HEK293 (cell line): Measurements from ENCODE around the gene DNAJA3.
A peak's percentile ranks its signal among the peaks of the same experiment; 100 is the strongest.

ENCODE experiments used
- CTCF ChIA-PET: fragments of 350-600 bp; formaldehyde crosslinking; extraction: SDS; loops from one replicate; lab custom pipeline; 2021; ENCODE audit warnings: antibody characterized with exemption; lab: Yijun Ruan, JAX
- POLR2A ChIA-PET: fragments of 300-600 bp; formaldehyde crosslinking; extraction: SDS; loops from one replicate; lab custom pipeline; 2020; ENCODE audit warnings: antibody characterized with exemption, inconsistent platforms; lab: Yijun Ruan, JAX
- H3K27ac ChIP-seq: fragments of 200-500 bp; sonication (Bioruptor generic); 2 replicates; pipeline ENCODE4 v1.5.1; 2014; ENCODE audit warnings: low read depth, low read length, control low read depth, inconsistent platforms; ENCODE audit errors: extremely low read depth
- H3K36me3 ChIP-seq, 2 experiments: fragments of 200-500 bp in 1 of 2; sonication (Bioruptor generic) in 1 of 2; 1 replicate in 1 of 2; 2 replicates in 1 of 2; pipeline ENCODE4 v1.5.1; 2014 to 2017; ENCODE audit warnings: inconsistent platforms in 2 of 2, low read length in 2 of 2; ENCODE audit not compliant: control insufficient read depth in 2 of 2, insufficient read depth in 1 of 2
- H3K4me1 ChIP-seq: fragments of 200-500 bp; sonication (Bioruptor generic); 2 replicates; pipeline ENCODE4 v1.5.1; 2014; ENCODE audit warnings: mild to moderate bottlenecking, low read length, inconsistent platforms; ENCODE audit not compliant: control insufficient read depth, insufficient read depth
- H3K4me3 ChIP-seq: 2 replicates; pipeline ENCODE4 v1.5.1; 2011; ENCODE audit warnings: low read depth, mild to moderate bottlenecking, control low read depth, low read length, moderate library complexity
- H3K9me3 ChIP-seq: fragments of 200-500 bp; sonication (Bioruptor generic); 2 replicates; pipeline ENCODE4 v1.5.1; 2014; ENCODE audit warnings: low read depth, low read length, inconsistent platforms; ENCODE audit not compliant: control insufficient read depth, insufficient read depth
- BCL11A ChIP-seq: fragments of 450-650 bp; formaldehyde crosslinking; IDR thresholded peaks from 2 replicates; pipeline ENCODE4 v1.5.1; 2016; ENCODE audit warnings: low read depth, missing biosample characterization, missing genetic modification characterization
- BCL6B ChIP-seq: fragments of 450-650 bp; formaldehyde crosslinking; IDR thresholded peaks from 2 replicates; pipeline ENCODE4 v1.5.1; 2017; ENCODE audit warnings: missing biosample characterization, missing genetic modification characterization
- HOXC10 ChIP-seq: sonication (generic); formaldehyde crosslinking; IDR thresholded peaks from 2 replicates; pipeline ENCODE4 v1.8.1; 2023; ENCODE audit warnings: mild to moderate bottlenecking, missing genetic modification reagents
- INSM2 ChIP-seq: fragments of 450-650 bp; formaldehyde crosslinking; IDR thresholded peaks from 2 replicates; pipeline ENCODE4 v1.5.1; 2016; ENCODE audit warnings: missing biosample characterization, missing genetic modification characterization
- KLF10 ChIP-seq: fragments of 450-650 bp; IDR thresholded peaks from 2 replicates; pipeline ENCODE4 v1.5.1; 2018; ENCODE audit warnings: missing biosample characterization, mild to moderate bottlenecking, missing genetic modification characterization
- KLF17 ChIP-seq: fragments of 450-650 bp; formaldehyde crosslinking; IDR thresholded peaks from 2 replicates; pipeline ENCODE4 v1.5.1; 2016; ENCODE audit warnings: missing biosample characterization, missing genetic modification characterization
- KLF9 ChIP-seq: fragments of 450-650 bp; formaldehyde crosslinking; IDR thresholded peaks from 2 replicates; pipeline ENCODE4 v1.5.1; 2016; ENCODE audit warnings: missing biosample characterization, missing genetic modification characterization, low read depth
- YY1 ChIP-seq: fragments of 450-650 bp; formaldehyde crosslinking; IDR thresholded peaks from 2 replicates; pipeline ENCODE4 v1.5.1; 2018; ENCODE audit warnings: missing biosample characterization, missing genetic modification characterization
- ZNF169 ChIP-seq: fragments of 450-650 bp; formaldehyde crosslinking; IDR thresholded peaks from 2 replicates; pipeline ENCODE4 v1.5.1; 2016; ENCODE audit warnings: missing biosample characterization, missing genetic modification characterization
- ZNF274 ChIP-seq, 2 experiments: fragments of 200-500 bp in 1 of 2; fragments of 450-650 bp in 1 of 2; sonication (Bioruptor generic) in 1 of 2; formaldehyde crosslinking in 1 of 2; IDR thresholded peaks; 2 replicates each; pipeline versions ENCODE4 v1.5.1 to v1.6.1; 2014 to 2016; ENCODE audit warnings: borderline replicate concordance in 1 of 2, inconsistent platforms in 1 of 2, low read length in 1 of 2, missing biosample characterization in 1 of 2, missing genetic modification characterization in 1 of 2
- ZNF311 ChIP-seq: fragments of 450-650 bp; formaldehyde crosslinking; IDR thresholded peaks from 2 replicates; pipeline ENCODE4 v1.5.1; 2017; ENCODE audit warnings: missing biosample characterization, missing genetic modification characterization, borderline replicate concordance
- ZNF433 ChIP-seq: fragments of 450-650 bp; formaldehyde crosslinking; IDR thresholded peaks from 2 replicates; pipeline ENCODE4 v1.5.1; 2016; ENCODE audit warnings: missing biosample characterization, missing genetic modification characterization, low read depth
- ZNF621 ChIP-seq: fragments of 450-650 bp; formaldehyde crosslinking; IDR thresholded peaks from 2 replicates; pipeline ENCODE4 v1.5.1; 2017; ENCODE audit warnings: missing biosample characterization, missing genetic modification characterization
- ZNF624 ChIP-seq: fragments of 450-650 bp; formaldehyde crosslinking; IDR thresholded peaks from 2 replicates; pipeline ENCODE4 v1.5.1; 2017; ENCODE audit warnings: missing biosample characterization, missing genetic modification characterization
- ZSCAN4 ChIP-seq: fragments of 450-650 bp; formaldehyde crosslinking; IDR thresholded peaks from 2 replicates; pipeline ENCODE4 v1.5.1; 2017; ENCODE audit warnings: missing biosample characterization, missing genetic modification characterization
- TF ChIP-seq, protein P1 (sequence below): fragments of 450-650 bp; formaldehyde crosslinking; IDR thresholded peaks from 2 replicates; pipeline ENCODE4 v1.5.1; 2016; ENCODE audit warnings: missing biosample characterization, missing genetic modification characterization
- TF ChIP-seq, protein P2 (sequence below): fragments of 450-650 bp; formaldehyde crosslinking; IDR thresholded peaks from 2 replicates; pipeline ENCODE4 v1.5.1; 2016; ENCODE audit warnings: missing biosample characterization, missing genetic modification characterization
- TF ChIP-seq, protein P3 (sequence below): fragments of 450-650 bp; formaldehyde crosslinking; IDR thresholded peaks from 2 replicates; pipeline ENCODE4 v1.5.1; 2016; ENCODE audit warnings: missing biosample characterization, missing genetic modification characterization
- TF ChIP-seq, protein P4 (sequence below): fragments of 450-650 bp; formaldehyde crosslinking; IDR thresholded peaks from 2 replicates; pipeline ENCODE4 v1.5.1; 2017; ENCODE audit warnings: missing biosample characterization, missing genetic modification characterization

The DNAJA3 gene

GRCh38 chr16:4461250-4462085 lies 35.8 kb downstream of the DNAJA3 start:
- Histone ChIP-seq H3K4me1 (no peaks in the 10 kb centered on the region), H3K36me3 (peaks cover 3 to 58% of the 10 kb centered on the region in 2 experiments; a peak in 2 of 3 replicates), H3K4me3 (no peak overlapping the region), H3K27ac (no peak overlapping the region), H3K9me3 (no peaks in the 10 kb centered on the region)
- TF ChIP-seq, protein P1, sequence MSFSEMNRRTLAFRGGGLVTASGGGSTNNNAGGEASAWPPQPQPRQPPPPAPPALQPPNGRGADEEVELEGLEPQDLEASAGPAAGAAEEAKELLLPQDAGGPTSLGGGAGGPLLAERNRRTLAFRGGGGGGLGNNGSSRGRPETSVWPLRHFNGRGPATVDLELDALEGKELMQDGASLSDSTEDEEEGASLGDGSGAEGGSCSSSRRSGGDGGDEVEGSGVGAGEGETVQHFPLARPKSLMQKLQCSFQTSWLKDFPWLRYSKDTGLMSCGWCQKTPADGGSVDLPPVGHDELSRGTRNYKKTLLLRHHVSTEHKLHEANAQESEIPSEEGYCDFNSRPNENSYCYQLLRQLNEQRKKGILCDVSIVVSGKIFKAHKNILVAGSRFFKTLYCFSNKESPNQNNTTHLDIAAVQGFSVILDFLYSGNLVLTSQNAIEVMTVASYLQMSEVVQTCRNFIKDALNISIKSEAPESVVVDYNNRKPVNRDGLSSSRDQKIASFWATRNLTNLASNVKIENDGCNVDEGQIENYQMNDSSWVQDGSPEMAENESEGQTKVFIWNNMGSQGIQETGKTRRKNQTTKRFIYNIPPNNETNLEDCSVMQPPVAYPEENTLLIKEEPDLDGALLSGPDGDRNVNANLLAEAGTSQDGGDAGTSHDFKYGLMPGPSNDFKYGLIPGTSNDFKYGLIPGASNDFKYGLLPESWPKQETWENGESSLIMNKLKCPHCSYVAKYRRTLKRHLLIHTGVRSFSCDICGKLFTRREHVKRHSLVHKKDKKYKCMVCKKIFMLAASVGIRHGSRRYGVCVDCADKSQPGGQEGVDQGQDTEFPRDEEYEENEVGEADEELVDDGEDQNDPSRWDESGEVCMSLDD (tag by site-specific recombination) = no peak
- TF ChIP-seq ZNF621 (tag by site-specific recombination) = no peak
- TF ChIP-seq ZSCAN4 (tag by site-specific recombination) = no peak
- no peak for TF ChIP-seq BCL6B (tag by site-specific recombination)
- no peak for TF ChIP-seq YY1
- TF ChIP-seq INSM2 (tag by site-specific recombination) = no peak
- no peak for TF ChIP-seq ZNF433 (tag by site-specific recombination)
- TF ChIP-seq ZNF311 (tag by site-specific recombination) = no peak
- TF ChIP-seq, protein P2, sequence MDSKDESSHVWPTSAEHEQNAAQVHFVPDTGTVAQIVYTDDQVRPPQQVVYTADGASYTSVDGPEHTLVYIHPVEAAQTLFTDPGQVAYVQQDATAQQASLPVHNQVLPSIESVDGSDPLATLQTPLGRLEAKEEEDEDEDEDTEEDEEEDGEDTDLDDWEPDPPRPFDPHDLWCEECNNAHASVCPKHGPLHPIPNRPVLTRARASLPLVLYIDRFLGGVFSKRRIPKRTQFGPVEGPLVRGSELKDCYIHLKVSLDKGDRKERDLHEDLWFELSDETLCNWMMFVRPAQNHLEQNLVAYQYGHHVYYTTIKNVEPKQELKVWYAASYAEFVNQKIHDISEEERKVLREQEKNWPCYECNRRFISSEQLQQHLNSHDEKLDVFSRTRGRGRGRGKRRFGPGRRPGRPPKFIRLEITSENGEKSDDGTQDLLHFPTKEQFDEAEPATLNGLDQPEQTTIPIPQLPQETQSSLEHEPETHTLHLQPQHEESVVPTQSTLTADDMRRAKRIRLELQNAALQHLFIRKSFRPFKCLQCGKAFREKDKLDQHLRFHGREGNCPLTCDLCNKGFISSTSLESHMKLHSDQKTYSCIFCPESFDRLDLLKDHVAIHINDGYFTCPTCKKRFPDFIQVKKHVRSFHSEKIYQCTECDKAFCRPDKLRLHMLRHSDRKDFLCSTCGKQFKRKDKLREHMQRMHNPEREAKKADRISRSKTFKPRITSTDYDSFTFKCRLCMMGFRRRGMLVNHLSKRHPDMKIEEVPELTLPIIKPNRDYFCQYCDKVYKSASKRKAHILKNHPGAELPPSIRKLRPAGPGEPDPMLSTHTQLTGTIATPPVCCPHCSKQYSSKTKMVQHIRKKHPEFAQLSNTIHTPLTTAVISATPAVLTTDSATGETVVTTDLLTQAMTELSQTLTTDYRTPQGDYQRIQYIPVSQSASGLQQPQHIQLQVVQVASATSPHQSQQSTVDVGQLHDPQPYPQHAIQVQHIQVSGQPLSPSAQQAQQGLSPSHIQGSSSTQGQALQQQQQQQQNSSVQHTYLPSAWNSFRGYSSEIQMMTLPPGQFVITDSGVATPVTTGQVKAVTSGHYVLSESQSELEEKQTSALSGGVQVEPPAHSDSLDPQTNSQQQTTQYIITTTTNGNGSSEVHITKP (tag by site-specific recombination) = peak; percentile 98
- TF ChIP-seq, protein P3, sequence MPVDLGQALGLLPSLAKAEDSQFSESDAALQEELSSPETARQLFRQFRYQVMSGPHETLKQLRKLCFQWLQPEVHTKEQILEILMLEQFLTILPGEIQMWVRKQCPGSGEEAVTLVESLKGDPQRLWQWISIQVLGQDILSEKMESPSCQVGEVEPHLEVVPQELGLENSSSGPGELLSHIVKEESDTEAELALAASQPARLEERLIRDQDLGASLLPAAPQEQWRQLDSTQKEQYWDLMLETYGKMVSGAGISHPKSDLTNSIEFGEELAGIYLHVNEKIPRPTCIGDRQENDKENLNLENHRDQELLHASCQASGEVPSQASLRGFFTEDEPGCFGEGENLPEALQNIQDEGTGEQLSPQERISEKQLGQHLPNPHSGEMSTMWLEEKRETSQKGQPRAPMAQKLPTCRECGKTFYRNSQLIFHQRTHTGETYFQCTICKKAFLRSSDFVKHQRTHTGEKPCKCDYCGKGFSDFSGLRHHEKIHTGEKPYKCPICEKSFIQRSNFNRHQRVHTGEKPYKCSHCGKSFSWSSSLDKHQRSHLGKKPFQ (tag by site-specific recombination) = peak; percentile 26; the same call in 1 of the 2 replicates
- no peak for TF ChIP-seq KLF10 (tag by site-specific recombination)
- TF ChIP-seq KLF17 (tag by site-specific recombination) = peak; percentile 39; the same call in 1 of the 2 replicates
- TF ChIP-seq, protein P4, sequence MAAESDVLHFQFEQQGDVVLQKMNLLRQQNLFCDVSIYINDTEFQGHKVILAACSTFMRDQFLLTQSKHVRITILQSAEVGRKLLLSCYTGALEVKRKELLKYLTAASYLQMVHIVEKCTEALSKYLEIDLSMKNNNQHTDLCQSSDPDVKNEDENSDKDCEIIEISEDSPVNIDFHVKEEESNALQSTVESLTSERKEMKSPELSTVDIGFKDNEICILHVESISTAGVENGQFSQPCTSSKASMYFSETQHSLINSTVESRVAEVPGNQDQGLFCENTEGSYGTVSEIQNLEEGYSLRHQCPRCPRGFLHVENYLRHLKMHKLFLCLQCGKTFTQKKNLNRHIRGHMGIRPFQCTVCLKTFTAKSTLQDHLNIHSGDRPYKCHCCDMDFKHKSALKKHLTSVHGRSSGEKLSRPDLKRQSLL (tag by site-specific recombination) = no peak
- TF ChIP-seq ZNF624 (tag by site-specific recombination) = no peak
- peak; percentile 48; the same call in 1 of the 2 replicates for TF ChIP-seq KLF9
- no peak for TF ChIP-seq HOXC10 (CRISPR knock-in tag)
- no peak for TF ChIP-seq ZNF274 (IDR thresholded peaks at IDR 0.05; ENCODE audit: low read length)
- no peak for TF ChIP-seq ZNF274 (tag by site-specific recombination; IDR thresholded peaks at IDR 0.05; ENCODE audit: borderline replicate concordance)
- TF ChIP-seq BCL11A (tag by site-specific recombination) = no peak
- no peak for TF ChIP-seq ZNF169 (tag by site-specific recombination)
- POLR2A ChIA-PET = no interaction called here
- CTCF ChIA-PET = interaction anchor here (0.8 kb wide), 1 partner anchor 58 kb away, joined by 4 read pairs; no protein-coding TSS in a partner anchor
